DOHH2 (cell line): ENCODE results near the gene ZNF774.

Source experiments
- H3F3A ChIP-seq: fragments of 200-600 bp; sonication (generic), shearing (Covaris generic); 2 replicates; pipeline ENCODE4 v1.6.0; 2016; ENCODE audit warnings: antibody characterized with exemption, mild to moderate bottlenecking; ENCODE audit not compliant: control insufficient read depth, insufficient read depth
- H3K27ac ChIP-seq: fragments of 200-600 bp; sonication (generic); 2 replicates; pipeline ENCODE4 v1.5.1; 2014; ENCODE audit warnings: low read depth, mild to moderate bottlenecking, low read length, moderate library complexity
- H3K27me3 ChIP-seq: fragments of 200-600 bp; sonication (generic); 2 replicates; pipeline ENCODE4 v1.6.1; 2014; ENCODE audit warnings: mild to moderate bottlenecking, low read length, mixed read lengths; ENCODE audit not compliant: control insufficient read depth
- H3K36me3 ChIP-seq: fragments of 200-600 bp; sonication (generic); 2 replicates; pipeline ENCODE4 v1.6.1; 2014; ENCODE audit warnings: mild to moderate bottlenecking, low read length, moderate library complexity, mixed read lengths; ENCODE audit not compliant: control insufficient read depth
- H3K4me1 ChIP-seq: fragments of 200-600 bp; sonication (generic); 2 replicates; pipeline ENCODE4 v1.6.1; 2014; ENCODE audit warnings: mild to moderate bottlenecking, low read length, mixed read lengths; ENCODE audit not compliant: control insufficient read depth
- H3K4me2 ChIP-seq: fragments of 200-600 bp; sonication (generic); 2 replicates; pipeline ENCODE4 v1.6.0; 2014; ENCODE audit warnings: mild to moderate bottlenecking, low read length, moderate library complexity
- H3K4me3 ChIP-seq: fragments of 200-600 bp; sonication (generic); 2 replicates; pipeline ENCODE4 v1.5.1; 2014; ENCODE audit warnings: mild to moderate bottlenecking, low read length, mixed read lengths
- H3K79me2 ChIP-seq: fragments of 200-600 bp; sonication (generic); 2 replicates; pipeline ENCODE4 v1.6.1; 2014; ENCODE audit warnings: mild to moderate bottlenecking, low read length, mixed read lengths; ENCODE audit not compliant: control insufficient read depth
- H3K9me2 ChIP-seq: fragments of 200-600 bp; sonication (generic); replicated peaks from 2 replicates; pipeline ENCODE4 v1.6.1; 2014; ENCODE audit warnings: mild to moderate bottlenecking, low read length, mixed read lengths; ENCODE audit not compliant: control insufficient read depth
- H3K9me3 ChIP-seq: fragments of 200-600 bp; sonication (generic); 2 replicates; pipeline ENCODE4 v1.6.1; 2014; ENCODE audit warnings: antibody characterized with exemption, low read length, mixed read lengths; ENCODE audit not compliant: control insufficient read depth, insufficient read depth
- H4K20me1 ChIP-seq: fragments of 200-600 bp; sonication (generic); 2 replicates; pipeline ENCODE4 v1.6.0; 2014; ENCODE audit warnings: low read depth, mild to moderate bottlenecking, antibody characterized with exemption, low read length, moderate library complexity; ENCODE audit not compliant: control insufficient read depth, insufficient read depth
- CTCF ChIP-seq: fragments of 200-600 bp; sonication (generic); IDR thresholded peaks from one replicate; pipeline ENCODE4 v1.5.1; 2014; ENCODE audit warnings: antibody characterized with exemption, mild to moderate bottlenecking, low read depth, low read length; ENCODE audit not compliant: poor library complexity, severe bottlenecking
- EZH2phosphoT487 ChIP-seq: fragments of 200-600 bp; sonication (generic); IDR thresholded peaks from 2 replicates; pipeline ENCODE4 v1.6.1; 2017; ENCODE audit warnings: borderline replicate concordance, mild to moderate bottlenecking, antibody characterized with exemption, low read length, moderate library complexity, mixed read lengths

ZNF774 gene

DNA sequence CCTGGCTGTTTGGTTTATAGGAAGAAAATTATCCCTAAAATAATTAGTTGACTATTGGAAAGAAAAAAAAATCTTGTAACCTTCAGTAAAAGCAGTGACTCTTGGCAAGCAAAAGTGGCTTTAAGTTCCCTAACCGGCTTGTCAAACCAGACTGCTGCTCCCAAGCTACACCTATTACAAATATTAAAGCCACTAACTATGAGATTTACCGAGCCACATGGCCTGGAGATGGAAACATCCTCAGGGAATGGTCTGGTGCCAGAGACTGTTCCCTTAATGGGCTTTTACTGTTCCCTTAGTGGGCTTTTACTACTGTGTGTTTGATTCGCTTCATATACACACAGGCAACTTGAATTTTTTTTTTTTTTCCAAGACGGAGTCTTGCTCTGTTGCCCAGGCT lies 35.9 kb upstream of the ZNF774 start:
- Histone ChIP-seq H3K4me3 (no peak overlapping the region), H3K27me3 (peaks cover 4% of the 10 kb centered on the region; the same call in 1 of the 2 replicates), H3K9me2 (no peaks in the 10 kb centered on the region), H3K4me1 (peaks cover 4% of the 10 kb centered on the region; the same call in 1 of the 2 replicates), H3F3A (no peaks in the 10 kb centered on the region), H3K79me2 (no peaks in the 10 kb centered on the region), H4K20me1 (no peaks in the 10 kb centered on the region), H3K36me3 (no peaks in the 10 kb centered on the region), H3K9me3 (no peaks in the 10 kb centered on the region), H3K4me2 (no peak overlapping the region), H3K27ac (no peak overlapping the region)
- TF ChIP-seq EZH2phosphoT487 (no peak), CTCF (no peak)

DNA sequence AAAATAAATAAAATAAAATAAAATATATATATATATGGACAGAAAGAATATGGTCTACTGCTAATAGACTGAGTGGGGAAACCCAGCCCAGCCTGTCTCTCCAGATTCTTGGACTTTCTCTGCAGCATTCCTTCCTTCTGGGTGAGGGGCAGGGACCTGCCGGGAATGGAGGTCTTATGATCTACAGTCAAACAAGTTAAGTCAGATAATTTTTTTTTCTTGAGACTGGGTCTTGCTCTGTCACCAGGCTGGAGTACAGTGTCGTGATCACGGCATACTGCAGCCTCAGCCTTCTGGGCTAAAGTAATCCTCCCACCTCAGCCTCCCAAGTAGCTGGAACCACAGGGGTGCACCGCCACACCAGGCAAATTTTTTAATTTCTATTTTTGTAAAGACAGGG lies 33.5 kb upstream of the ZNF774 start:
- Histone ChIP-seq H3K9me3 (no peaks in the 10 kb centered on the region), H3K27me3 (0 out of 2 replicates have a peak, but pooled peaks cover 2% of the 10 kb centered on the region), H3K79me2 (no peaks in the 10 kb centered on the region), H4K20me1 (no peaks in the 10 kb centered on the region), H3K9me2 (no peaks in the 10 kb centered on the region), H3K4me2 (no peak overlapping the region), H3K27ac (no peak overlapping the region), H3K4me1 (peaks cover 4% of the 10 kb centered on the region; the same call in 1 of the 2 replicates), H3F3A (no peaks in the 10 kb centered on the region), H3K36me3 (no peaks in the 10 kb centered on the region), H3K4me3 (no peak overlapping the region)
- TF ChIP-seq EZH2phosphoT487 (no peak), CTCF (no peak)

DNA sequence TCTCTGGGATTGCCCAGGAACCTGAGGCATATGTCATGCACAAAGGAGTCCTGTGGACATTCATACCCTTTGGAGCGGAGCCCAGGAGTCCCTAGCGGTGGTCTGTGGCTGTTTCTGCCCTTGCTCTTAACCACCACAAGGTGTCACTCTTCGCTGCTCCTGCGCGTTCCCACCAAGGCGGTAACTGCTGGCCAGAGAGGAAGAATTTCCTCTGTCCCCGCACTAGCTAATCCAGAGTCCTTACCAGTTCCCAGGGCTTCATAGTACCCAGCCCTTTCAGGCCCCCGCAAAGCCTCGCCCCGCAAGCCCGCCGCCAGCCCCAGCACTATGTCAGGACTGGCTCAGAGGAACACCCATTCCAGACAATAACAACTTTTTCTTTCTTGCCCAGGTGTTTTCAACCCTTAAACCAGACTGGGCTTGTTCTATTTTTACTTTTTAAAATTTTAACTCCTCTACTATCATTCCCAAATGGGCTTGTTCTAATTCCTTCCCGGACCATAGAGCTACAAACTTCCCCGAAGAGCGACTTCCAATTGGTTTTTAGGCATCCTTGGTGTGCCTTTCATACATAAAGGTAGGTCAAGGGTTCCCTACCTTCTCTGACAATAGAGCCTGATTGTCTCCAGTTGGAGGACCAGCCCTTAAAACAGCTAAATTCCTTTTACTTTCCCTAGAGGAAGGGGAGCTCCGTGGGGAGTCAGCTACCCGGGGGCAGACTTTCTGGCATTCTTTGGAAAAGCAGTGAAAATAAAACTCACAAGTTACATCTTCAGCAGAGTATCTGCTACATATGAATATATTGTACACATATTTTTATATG lies 31.8 kb upstream of the ZNF774 start:
- peaks cover 4% of the 10 kb centered on the region; the same call in 1 of the 2 replicates for H3K4me1 ChIP-seq
- no peak overlapping the region for H3K4me3 ChIP-seq
- TF ChIP-seq CTCF (peak; percentile 97), EZH2phosphoT487 (no peak)
- peak overlapping the region; percentile 23 for H3K4me2 ChIP-seq
- H3K27ac ChIP-seq = no peak overlapping the region
- H4K20me1 ChIP-seq = no peaks in the 10 kb centered on the region
- H3F3A ChIP-seq = no peaks in the 10 kb centered on the region
- no peaks in the 10 kb centered on the region for H3K27me3 ChIP-seq
- H3K79me2 ChIP-seq = no peaks in the 10 kb centered on the region
- H3K36me3 ChIP-seq = no peaks in the 10 kb centered on the region
- H3K9me3 ChIP-seq = no peaks in the 10 kb centered on the region
- no peaks in the 10 kb centered on the region for H3K9me2 ChIP-seq
